Upper lobe of right lung (tissue), 1 donor: ENCODE data around the gene ASH1L. TPM values are rescaled to one million over a fixed set of nuclear protein-coding genes. Genes with fewer than 3 reads are reported as not detected.
"Not testable (repeated sequence)": the region's sequence is repeated elsewhere in the genome, so short reads cannot be mapped to it uniquely, and the experiment has no call there.

Source experiments
- ATAC-seq: fragments of 200-7000 bp; cut with Tn5 transposase; one replicate; pipeline ENCODE4 v1.9.1; 2020; ENCODE audit warnings: mild to moderate bottlenecking, moderate library complexity
- DNase-seq: peaks from one replicate; pipeline ENCODE4 v3.0.0-alpha.2; 2020
- H3K27ac ChIP-seq: fragments of 200-600 bp; one replicate; pipeline ENCODE4 v1.8.0; 2022
- H3K27me3 ChIP-seq: fragments of 200-600 bp; one replicate; pipeline ENCODE4 v1.8.0; 2022; ENCODE audit warnings: mild to moderate bottlenecking
- H3K36me3 ChIP-seq: fragments of 200-600 bp; one replicate; pipeline ENCODE4 v1.8.0; 2022
- H3K4me1 ChIP-seq: fragments of 200-600 bp; one replicate; pipeline ENCODE4 v1.8.0; 2022
- H3K4me3 ChIP-seq: fragments of 200-600 bp; one replicate; pipeline ENCODE4 v1.8.0; 2022; ENCODE audit warnings: mild to moderate bottlenecking
- H3K9me3 ChIP-seq: fragments of 200-600 bp; one replicate; pipeline ENCODE4 v1.8.0; 2022
- CTCF ChIP-seq: fragments of 200-600 bp; IDR thresholded peaks from one replicate; pipeline ENCODE4 v1.8.0; 2022; ENCODE audit warnings: antibody characterized with exemption
- intact Hi-C: fragments of 100-400 bp; cut with DNase I; formaldehyde crosslinking; loops from one replicate; pipeline ENCODE4 v1.11.0; 2022
- long read RNA-seq: library from polyadenylated mRNA; unstranded; transcript quantifications from one replicate; pipeline ENCODE4 v2.0.0, GENCODE V29; 2021
- total RNA-seq: library from RNA; stranded (reverse); fragmentation: NEBNext Ultra II Directional; extraction: Animal tissue kit (Norgen Biotek cat#: 25700); gene quantifications from one replicate; pipeline ENCODE4 v1.2.1, GENCODE V29; 2021
- donor health status: DM: no; HTN: yes; CAD: no; lungs with severe emphysema.

ASH1L gene, protein sequence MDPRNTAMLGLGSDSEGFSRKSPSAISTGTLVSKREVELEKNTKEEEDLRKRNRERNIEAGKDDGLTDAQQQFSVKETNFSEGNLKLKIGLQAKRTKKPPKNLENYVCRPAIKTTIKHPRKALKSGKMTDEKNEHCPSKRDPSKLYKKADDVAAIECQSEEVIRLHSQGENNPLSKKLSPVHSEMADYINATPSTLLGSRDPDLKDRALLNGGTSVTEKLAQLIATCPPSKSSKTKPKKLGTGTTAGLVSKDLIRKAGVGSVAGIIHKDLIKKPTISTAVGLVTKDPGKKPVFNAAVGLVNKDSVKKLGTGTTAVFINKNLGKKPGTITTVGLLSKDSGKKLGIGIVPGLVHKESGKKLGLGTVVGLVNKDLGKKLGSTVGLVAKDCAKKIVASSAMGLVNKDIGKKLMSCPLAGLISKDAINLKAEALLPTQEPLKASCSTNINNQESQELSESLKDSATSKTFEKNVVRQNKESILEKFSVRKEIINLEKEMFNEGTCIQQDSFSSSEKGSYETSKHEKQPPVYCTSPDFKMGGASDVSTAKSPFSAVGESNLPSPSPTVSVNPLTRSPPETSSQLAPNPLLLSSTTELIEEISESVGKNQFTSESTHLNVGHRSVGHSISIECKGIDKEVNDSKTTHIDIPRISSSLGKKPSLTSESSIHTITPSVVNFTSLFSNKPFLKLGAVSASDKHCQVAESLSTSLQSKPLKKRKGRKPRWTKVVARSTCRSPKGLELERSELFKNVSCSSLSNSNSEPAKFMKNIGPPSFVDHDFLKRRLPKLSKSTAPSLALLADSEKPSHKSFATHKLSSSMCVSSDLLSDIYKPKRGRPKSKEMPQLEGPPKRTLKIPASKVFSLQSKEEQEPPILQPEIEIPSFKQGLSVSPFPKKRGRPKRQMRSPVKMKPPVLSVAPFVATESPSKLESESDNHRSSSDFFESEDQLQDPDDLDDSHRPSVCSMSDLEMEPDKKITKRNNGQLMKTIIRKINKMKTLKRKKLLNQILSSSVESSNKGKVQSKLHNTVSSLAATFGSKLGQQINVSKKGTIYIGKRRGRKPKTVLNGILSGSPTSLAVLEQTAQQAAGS (N-terminal part only)
- total RNA-seq: 56.6 TPM
- long read RNA-seq, partial matches to known transcripts: 10 of 26 reads
- long read RNA-seq, other reads (novel, unspliced or antisense): 16 of 26 reads

DNA sequence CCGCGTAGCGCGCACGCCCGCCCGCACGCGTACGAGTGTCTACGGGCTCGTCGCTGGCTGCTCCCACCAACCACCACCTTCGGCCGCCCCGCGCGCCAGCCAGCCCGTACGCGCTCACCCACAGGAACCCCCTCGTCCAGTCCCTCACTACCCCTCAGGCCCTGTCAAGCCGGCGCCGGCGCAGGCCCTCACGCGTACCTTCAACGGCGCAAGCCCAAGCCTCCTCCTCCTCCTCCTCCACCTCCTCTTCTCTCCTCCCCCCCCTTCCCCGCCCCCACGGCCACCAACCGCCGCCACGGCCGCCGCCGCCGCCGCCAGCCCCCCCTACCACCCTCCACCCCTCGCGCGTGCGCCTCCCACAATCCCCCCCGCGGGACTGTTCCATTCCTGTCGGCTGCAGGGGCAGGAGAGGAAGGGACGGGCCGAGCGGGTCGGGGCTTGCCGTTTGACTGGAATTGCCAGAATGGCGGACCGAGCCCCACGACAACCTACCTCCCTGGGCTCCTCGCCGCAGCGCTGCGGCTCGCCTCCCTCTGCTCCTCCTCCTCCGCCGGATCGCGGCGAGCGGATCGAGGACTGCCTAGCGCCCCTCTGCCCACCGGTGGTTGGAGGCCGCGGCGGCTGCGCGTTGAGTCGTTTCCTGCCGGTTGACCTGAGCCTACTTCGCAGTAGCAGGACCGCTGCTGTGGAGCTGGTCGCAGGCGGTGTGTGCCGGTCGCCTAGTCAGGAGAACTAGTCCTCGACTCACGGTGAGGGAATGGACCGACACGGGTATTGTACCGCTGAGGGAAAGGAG lies at the start of gene ASH1L:
ASH1L (minus strand) TSS at position 223 of the 796 bp plus-strand sequence. CDS start 41,284 bp downstream, outside the sequence.
- ATAC-seq (peak; percentile 96), DNase-seq (peak; percentile 98)
- peak; percentile 8 for TF ChIP-seq CTCF
- Histone ChIP-seq H3K9me3 (no peaks in the 10 kb centered on the region), H3K4me3 (peak within 1 kb of the TSS; percentile 86), H3K4me1 (peaks cover 37% of the 10 kb centered on the region), H3K36me3 (no peaks in the 10 kb centered on the region), H3K27ac (peak within 1 kb of the TSS; percentile 98), H3K27me3 (no peaks in the 10 kb centered on the region)
- intact Hi-C loops: no loop called here

DNA sequence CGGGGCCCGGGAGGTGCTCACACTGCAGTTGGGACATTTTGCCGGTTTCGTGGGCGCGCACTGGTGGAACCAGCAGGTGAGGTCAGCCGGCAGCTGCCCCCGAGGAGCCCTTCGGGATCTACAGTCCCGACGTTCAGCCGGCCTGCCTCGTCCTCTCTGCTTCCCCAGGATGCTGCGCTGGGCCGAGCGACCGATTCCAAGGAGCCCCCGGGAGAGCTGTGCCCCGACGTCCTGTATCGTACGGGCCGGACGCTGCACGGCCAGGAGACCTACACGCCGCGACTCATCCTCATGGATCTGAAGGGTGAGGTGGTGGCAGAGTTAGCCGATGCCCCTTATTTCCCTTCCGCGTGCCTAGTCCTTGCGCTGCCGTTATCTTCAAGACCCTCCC lies 47.6 kb upstream of the ASH1L start:
- intact Hi-C loops, H3K4me1 ChIP-seq, H3K27me3 ChIP-seq, H3K9me3 ChIP-seq, DNase-seq, H3K27ac ChIP-seq: not testable (repeated sequence)
- Histone ChIP-seq H3K4me3 (peak overlapping the region; percentile 70), H3K36me3 (peaks cover 12% of the 10 kb centered on the region)
- peak; percentile 49 for ATAC-seq

DNA sequence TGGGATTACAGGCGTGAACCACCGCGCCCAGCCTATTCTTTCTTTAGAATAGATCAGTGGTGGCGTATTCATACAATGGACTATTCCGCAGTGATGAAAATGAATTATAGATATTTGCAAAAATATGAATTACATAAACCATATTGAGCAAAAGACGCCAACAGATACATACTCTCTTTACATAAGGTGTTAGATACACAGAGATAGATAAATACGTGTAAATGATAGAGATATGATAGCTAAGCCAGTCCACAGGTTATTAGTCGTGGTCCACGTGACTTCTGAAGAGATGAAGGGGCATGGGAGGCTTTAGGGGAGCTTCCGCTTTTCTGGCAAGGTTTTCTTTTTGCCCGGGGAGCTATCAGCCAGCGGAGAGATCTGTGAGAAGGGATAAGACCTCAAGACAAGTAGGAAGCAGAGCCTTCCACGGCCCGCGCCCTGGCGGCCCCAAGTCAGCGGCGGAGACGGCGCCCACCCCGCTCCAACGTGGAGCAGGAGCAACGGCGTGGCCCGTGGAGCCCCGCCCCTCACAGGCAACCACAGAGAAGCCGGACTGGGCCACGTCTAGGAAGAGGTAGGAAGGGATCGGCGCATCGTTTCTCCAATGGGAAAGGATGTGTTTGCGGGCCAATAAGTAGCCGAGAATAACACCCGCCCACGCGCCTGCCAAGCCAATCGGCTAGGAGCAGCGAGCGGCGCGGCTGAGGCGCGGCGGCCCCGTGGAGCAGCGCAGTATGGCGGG lies 47.1 kb upstream of the ASH1L start, which contains the start of gene MSTO1:
MSTO1 (plus strand) TSS at position 704 of the 742 bp plus-strand sequence; CDS start at position 735, 31 bp downstream.
- intact Hi-C loops: no loop called here
- peak within 1 kb of the TSS; percentile 74 for H3K27ac ChIP-seq
- peaks cover 12% of the 10 kb centered on the region for H3K36me3 ChIP-seq
- peak; percentile 99 for ATAC-seq
- peak; percentile 98 for DNase-seq
- no peak for TF ChIP-seq CTCF
- H3K27me3 ChIP-seq: no peaks in the 10 kb centered on the region
- H3K4me1 ChIP-seq: no peaks in the 10 kb centered on the region
- H3K9me3 ChIP-seq: no peaks in the 10 kb centered on the region
- peak within 1 kb of the TSS; percentile 70 for H3K4me3 ChIP-seq

DNA sequence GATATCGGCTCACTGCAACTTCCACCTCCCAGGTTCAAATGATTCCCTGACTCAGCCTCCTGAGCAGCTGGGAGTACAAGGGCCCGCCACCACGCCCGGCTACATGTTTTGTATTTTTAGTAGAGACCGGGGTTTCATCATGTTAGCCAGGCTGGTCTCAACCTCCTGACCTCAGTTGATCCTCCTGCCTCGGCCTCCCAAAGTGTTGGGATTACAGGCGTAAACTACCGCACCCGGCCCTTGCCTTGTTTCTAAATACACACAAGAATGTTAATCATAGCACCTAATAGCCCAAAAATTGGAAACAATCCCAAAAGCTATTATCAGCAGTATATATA lies 46.3 kb upstream of the ASH1L start:
- Histone ChIP-seq H3K36me3 (peaks cover 12% of the 10 kb centered on the region), H3K9me3 (no peaks in the 10 kb centered on the region), H3K27me3 (no peaks in the 10 kb centered on the region), H3K4me3 (no peak overlapping the region), H3K4me1 (no peaks in the 10 kb centered on the region), H3K27ac (no peak overlapping the region)
- no peak for DNase-seq
- no peak for ATAC-seq
- intact Hi-C loops: no loop called here
- no peak for TF ChIP-seq CTCF

DNA sequence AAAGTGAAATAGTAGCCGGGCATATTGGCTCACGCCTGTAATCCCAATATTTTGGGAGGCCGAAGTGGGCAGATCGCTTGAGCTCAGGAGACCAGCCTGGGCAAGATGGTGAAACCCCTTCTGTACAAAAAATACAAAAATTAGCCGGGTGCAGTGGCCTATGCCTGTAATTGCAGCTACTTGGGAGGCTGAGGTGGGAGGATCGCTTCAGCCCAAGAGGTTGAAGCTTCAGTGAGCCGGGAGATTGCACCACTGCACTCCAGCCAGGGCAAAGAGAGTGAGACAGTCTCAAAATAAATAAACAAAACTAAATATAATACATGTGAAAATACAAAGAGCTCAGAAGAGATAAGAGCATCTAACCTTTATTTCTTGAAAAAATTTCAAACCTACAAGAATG lies 45.1 kb upstream of the ASH1L start:
- ATAC-seq: no peak
- TF ChIP-seq CTCF: no peak
- H3K4me1 ChIP-seq: no peaks in the 10 kb centered on the region
- peaks cover 7% of the 10 kb centered on the region for H3K36me3 ChIP-seq
- H3K27me3 ChIP-seq: no peaks in the 10 kb centered on the region
- H3K4me3 ChIP-seq: no peak overlapping the region
- intact Hi-C loops: no loop called here
- no peaks in the 10 kb centered on the region for H3K9me3 ChIP-seq
- no peak for DNase-seq
- H3K27ac ChIP-seq: no peak overlapping the region

- H3K4me1 ChIP-seq, H3K4me3 ChIP-seq, H3K9me3 ChIP-seq, intact Hi-C loops, H3K27ac ChIP-seq, H3K27me3 ChIP-seq, DNase-seq, ATAC-seq, H3K36me3 ChIP-seq: not testable (repeated sequence)
Measured at GRCh38 chr1:155599828-155600572, 37.4 kb upstream of the ASH1L start.
